ENCODE results near the gene CDH23.

Gene CDH23

GRCh38 chr10:71767420-71768035 lies 370.8 kb downstream of the CDH23 start:
- DNase-seq = peak; percentile 35

- DNase-seq = no peak
These were observed 372.6 kb downstream of the CDH23 start for GRCh38 chr10:71769279-71769823.

- DNase-seq = no peak
These were observed 373.5 kb downstream of the CDH23 start for GRCh38 chr10:71770255-71770654.

- DNase-seq = no peak
These were observed 374.1 kb downstream of the CDH23 start for GRCh38 chr10:71770789-71771188.

GRCh38 chr10:71771204-71771603 lies 374.5 kb downstream of the CDH23 start:
- no peak for DNase-seq

- DNase-seq = peak; percentile 56
These were observed 375.3 kb downstream of the CDH23 start for GRCh38 chr10:71771821-71772617.

- no peak for DNase-seq
These were observed 376.1 kb downstream of the CDH23 start for GRCh38 chr10:71772832-71773220.

- no peak for DNase-seq
These were observed 376.7 kb downstream of the CDH23 start, which contains the start of gene VSIR for GRCh38 chr10:71773221-71773971. Gene VSIR (minus strand): TSS chr10:71773520. CDS start chr10:71773439, 81 bp downstream.

GRCh38 chr10:71774916-71775702 lies 378.4 kb downstream of the CDH23 start:
- no peak for DNase-seq

GRCh38 chr10:71776481-71776925 lies 379.8 kb downstream of the CDH23 start:
- no peak for DNase-seq

- no peak for DNase-seq
These were observed 380.7 kb downstream of the CDH23 start for GRCh38 chr10:71777213-71777985.

- DNase-seq = no peak
These were observed 381.5 kb downstream of the CDH23 start for GRCh38 chr10:71778071-71778825.

- no peak for DNase-seq
These were observed 382.9 kb downstream of the CDH23 start for GRCh38 chr10:71779641-71780040.

- no peak for DNase-seq
These were observed 383.4 kb downstream of the CDH23 start for GRCh38 chr10:71780156-71780555.

GRCh38 chr10:71780719-71781118 lies 384.0 kb downstream of the CDH23 start:
- DNase-seq = no peak

GRCh38 chr10:71782221-71782916 lies 385.6 kb downstream of the CDH23 start:
- DNase-seq = no peak

GRCh38 chr10:71782917-71783490 lies 386.3 kb downstream of the CDH23 start:
- DNase-seq = no peak

GRCh38 chr10:71783917-71784678 lies 387.4 kb downstream of the CDH23 start:
- no peak for DNase-seq

GRCh38 chr10:71784679-71785272 lies 388.1 kb downstream of the CDH23 start:
- DNase-seq = no peak

Data from T1000 (cell line).